GM15510 (cell line): Measurements from ENCODE around the gene PIM2.

ENCODE experiments used
- POLR2A ChIP-seq: IDR thresholded peaks from 3 replicates; pipeline ENCODE4 v1.6.1; 2011; ENCODE audit warnings: borderline replicate concordance; ENCODE audit not compliant: insufficient read length; ENCODE audit errors: extremely low read depth

PIM2 gene

DNA sequence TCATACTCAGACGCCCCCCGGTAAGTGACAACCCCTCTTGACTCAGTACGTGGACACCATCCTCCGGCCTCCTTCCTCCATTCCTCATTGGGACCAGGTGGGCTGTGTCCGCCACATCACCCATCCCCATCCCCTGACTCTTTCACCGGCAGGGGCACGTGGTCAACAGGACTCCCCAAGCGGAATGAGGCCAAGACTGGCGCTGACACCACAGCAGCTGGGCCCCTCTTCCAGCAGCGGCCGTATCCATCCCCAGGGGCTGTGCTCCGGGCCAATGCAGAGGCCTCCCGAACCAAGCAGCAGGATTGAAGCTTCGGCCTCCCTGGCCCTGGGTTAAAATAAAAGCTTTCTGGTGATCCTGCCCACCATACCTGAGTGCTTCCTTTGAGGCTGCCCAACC lies 16.0 kb downstream of the PIM2 start:
- no peak for TF ChIP-seq POLR2A

DNA sequence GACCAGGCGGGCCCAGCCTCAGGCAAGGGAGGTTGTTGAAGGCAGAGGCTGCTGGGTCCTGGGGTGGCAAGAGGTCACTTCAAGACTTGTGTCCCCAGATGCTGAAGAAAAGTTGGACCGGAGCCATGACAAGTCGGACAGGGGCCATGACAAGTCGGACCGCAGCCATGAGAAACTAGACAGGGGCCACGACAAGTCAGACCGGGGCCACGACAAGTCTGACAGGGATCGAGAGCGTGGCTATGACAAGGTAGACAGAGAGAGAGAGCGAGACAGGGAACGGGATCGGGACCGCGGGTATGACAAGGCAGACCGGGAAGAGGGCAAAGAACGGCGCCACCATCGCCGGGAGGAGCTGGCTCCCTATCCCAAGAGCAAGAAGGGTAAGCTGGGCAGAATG lies 16.7 kb downstream of the PIM2 start:
- TF ChIP-seq POLR2A: no peak

DNA sequence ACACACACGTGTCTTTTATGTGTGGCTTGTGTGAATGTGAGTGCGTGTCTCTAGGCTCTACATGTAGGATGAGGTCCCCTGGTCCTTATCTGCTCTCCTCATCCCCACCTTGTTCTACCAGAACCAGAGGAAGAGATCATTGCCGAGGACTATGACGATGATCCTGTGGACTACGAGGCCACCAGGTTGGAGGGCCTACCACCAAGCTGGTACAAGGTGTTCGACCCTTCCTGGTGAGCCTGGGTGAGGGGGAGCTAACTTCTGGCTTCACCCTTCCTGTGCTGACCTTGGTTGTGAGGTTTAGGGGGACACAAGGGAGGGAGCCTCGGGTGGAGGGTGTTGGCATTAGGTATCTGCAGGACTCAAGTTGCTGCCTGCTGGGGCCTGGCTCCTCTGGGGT lies 17.8 kb downstream of the PIM2 start:
- TF ChIP-seq POLR2A: no peak

DNA sequence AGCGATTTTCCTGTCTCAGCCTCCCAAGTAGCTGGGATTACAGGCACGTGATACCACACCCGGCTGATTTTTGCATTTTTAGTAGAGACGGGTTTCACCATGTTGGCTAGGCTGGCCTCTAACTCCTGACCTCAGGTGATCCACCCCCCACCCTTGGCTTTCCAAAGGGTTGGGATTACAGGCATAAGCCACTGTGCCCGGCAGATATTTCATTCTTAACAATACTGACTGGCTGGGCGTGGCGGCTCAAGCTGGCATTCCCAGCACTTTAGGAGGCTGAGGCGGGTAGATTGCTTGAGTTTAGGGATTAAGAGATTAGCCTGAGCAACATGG lies 19.8 kb downstream of the PIM2 start:
- TF ChIP-seq POLR2A: no peak

DNA sequence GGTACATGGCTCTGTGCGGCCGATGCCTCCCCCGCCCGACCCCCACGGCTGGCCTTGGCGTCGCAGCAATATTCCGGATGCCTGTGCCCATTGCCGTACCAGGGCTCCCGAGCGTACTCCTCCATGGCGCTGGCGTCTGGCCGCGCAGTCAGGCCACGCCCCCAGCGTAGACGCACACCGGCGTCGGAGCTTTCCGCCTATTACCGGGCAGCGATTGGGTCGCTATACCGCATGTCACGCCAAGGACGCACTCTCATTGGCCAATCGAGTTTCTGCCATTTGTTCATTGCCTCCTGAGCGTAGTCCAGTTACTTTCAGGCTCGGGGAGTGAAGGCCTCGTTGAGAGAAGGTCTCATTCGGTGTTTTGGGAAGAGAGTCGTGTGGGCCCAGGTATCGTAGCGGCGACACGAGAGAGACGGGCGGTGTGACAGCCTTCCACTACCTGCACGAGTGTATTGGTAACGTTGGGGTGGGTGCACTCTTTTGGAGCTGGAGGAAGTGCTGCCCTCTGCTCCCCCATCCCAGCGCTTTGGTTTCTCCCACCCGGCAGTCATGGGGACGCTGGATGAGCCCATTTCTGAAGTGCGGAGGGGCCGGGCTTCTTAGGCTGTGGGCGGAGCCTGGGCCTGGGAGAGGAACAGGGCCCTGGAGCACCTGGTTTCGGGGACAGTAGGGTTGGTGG lies 21.1 kb downstream of the PIM2 start, which contains the start of the genes PQBP1 and TIMM17B:
PQBP1 (plus strand) TSS at position 306 of the 682 bp plus-strand sequence. CDS start 580 bp downstream, outside the sequence.
TIMM17B (minus strand) TSS at position 144 of the 682 bp plus-strand sequence; CDS start at position 125, 19 bp downstream.
- peak; percentile 68 for TF ChIP-seq POLR2A

DNA sequence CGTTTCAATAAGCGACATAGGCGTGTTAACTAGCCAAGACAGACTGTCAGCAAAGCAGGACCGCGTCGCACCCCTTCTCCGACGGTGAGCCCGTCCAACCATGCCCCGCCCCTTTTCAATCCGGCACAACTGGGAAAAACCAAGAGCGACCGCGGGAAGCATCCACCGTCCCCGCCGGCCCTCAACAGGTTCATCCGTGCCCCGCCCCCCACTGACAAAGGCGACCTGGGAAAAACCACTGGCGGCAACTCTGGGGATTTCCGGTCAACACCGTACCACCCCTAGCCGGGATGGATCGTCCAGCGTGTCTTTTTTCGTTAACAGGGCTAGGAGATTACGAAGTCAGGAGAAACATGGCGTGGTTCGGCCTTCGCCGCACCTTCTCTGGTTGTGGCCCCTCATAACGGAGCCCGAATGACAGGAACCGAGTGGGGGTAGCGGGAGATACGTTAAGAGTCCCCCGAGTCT lies 21.6 kb downstream of the PIM2 start:
- TF ChIP-seq POLR2A: no peak

DNA sequence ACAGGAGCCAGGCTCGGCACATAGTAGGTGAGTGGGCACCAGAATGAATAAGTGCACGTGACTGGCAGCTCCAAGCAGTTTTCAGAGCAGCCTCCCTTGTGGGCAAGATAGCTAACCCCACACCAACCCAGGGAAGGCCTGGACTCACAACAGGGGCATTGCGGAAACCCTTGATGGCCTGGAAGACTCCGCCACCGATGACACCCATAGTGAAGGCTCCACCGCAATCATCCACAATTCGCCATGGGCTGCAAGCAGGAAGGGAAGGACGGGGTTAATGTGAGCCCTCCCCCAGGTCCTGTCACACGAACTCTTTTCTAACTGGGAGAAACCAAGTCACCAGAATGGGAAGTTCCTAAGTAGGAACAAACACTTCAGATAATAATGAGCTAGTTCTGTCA lies 22.2 kb downstream of the PIM2 start:
- no peak for TF ChIP-seq POLR2A

DNA sequence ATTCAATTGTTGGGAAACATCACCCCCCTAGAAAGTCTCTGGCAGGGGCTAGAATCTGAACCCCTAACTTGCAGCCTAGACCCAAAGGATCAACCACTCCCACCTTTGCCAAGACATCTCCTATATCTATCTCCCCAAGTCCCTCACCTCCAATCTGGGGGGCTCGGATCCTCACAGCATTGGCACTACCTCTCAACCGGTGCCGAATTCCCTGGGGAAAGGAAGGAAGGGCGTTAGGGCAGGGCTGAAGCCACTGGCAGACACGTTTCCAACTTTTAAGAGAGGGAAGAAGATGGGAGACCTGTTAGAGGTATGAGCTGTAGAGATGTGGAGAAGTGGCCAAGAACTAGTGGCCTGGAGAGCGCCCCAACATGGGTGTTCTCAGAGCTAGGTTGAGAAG lies 23.9 kb downstream of the PIM2 start:
- TF ChIP-seq POLR2A: no peak

DNA sequence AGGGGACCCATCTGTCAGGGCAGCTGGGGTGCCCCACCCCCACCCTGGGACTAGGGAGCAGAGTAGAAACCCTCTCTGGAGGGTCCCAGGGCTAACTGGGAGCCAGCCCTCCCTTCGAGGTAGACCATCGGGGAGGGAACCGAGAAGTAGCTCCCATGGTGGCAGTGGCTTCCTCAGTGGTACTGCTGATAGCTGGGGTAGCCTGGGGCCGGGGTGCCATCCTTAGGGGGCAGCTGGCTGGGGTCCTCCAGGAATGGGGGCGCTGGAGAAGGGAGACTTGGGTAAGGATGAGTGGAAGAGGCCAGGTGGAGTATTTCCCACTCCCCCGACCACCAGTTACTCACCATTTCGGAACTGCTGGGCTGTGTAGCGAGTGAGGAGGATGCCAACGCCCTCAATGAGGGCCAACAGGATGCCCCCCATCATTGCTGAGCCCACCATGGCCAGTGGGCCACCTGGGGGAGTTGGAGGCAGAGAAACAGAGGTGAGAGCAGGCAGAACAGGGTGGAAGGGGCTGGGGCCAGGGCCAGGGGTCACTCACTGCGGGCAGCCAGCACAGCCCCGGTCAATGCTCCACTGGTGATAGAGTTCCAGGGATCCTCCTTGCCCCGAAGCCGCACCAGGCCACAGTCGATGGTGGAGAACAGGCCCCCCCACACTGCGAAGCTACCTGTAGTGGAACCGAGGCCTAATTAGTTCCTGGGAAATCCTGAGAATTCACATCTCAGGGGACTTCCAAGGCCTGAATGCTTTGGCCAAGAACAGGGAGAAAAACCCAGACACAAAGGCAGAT lies 25.1 kb downstream of the PIM2 start:
- TF ChIP-seq POLR2A: no peak

DNA sequence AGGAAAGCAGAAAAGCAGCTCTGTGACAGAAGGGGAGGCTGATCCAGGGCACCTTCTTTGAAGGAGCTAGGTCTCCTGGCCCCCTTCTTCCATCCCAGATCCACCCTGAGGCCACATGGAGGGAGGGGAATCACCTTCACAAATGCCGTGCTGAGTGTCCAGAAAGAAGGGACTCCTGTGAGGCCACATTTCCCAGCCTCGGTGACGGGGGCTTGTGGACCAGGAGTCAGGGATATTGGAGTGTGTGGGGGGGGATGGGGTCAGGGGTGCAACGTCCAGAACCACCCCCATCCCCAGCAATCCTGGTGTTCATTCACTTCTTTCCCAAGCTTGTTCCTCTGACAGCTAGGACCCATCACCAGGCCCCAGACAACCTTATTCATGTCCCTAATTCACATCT lies 25.9 kb downstream of the PIM2 start:
- no peak for TF ChIP-seq POLR2A

DNA sequence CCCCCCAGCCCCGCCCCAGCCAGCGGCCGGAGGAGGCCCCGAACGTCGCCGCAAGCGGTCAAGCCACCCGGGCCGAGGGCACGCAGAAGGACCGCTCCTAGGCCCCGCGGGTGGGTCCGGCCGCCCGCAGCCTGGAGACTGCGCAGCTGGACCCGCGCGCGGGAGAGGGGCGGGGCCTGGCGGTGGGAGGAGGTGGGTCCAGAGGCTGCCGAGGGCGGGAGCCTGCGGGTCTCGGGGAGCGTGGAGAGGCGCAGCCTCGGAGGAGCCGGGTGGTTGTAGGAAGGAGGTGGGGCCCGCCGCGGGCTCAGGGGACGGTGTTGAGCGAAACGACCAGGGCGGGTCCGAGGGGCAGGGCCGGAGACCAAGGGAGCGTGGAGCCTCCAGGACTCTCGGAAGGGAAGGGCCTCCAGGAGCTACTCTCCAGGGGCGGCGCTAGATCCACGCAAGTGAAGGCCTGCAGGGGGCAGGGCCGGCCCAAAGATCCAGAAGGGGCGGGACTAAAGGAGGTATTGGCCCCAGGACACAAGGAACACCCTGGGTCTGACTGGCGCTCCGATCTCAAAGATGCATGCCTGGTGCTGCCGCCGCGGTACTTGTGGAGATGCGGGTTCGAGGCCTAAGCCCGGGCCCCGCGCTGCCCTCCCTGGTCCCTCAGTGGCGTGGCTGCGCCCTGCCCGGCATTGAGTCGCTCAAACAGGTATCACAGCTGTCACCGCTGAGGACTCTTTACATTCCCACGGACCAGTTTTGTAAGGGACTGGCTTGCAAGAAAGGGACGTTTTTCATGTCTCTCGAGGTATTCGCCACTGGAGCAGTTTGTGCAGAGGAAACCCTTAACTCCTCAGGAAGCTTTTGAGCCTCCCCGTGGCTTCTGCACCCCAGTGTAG lies 27.2 kb downstream of the PIM2 start:
- no peak for TF ChIP-seq POLR2A

DNA sequence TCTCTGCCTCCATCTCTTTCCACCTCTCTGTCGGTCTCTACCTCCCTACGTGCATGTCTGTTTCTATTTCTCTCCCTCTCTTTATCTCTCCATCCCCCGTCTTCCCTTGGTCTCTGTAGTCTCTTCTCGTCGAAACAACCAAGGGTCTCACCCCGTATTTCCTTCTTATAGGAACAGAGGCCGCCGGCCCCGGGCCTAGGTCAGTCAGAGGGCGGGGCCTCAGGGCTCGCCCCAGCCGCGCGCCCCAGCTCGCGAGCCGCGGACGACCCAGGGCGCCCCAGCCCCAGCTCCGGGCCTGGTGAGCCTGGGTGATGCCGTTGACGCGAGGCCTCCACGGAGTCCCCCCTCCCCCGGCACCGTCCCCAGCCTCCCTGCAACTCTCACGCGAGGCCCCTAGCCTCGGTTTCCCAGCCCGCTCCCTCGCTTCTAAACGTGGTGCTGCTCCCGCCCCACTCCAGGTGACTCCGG lies 27.9 kb downstream of the PIM2 start:
- no peak for TF ChIP-seq POLR2A

DNA sequence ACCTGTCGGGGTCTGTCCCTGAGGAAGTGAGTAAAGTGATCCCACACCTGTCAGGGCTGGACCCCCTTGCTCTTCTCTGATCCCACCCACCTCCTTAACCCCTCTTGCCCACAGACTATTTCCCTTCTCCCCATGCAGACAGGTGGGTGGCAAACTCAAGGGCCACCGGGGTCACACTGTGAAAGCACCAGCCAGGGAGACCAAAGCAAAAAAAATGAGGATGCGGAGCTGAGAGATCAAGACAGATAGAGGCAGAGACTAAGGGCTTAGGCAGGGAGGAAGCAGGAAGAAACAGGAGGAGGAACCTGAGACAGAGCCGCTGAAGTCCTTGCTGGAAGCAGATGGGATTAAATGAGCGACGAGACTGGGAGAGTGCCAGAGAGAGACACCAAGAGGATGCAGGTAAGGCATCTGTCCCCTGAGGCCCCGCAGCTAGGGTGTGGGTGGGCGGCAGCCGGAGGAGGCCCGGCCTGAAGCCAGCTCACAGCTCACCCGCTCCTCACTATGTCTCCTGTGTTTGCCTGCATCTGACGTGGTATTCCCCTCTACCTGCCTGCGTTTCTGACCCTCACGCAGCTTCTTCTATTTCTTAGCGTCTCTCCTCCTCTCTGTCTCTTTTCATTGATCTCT lies 28.4 kb downstream of the PIM2 start:
- TF ChIP-seq POLR2A: no peak

DNA sequence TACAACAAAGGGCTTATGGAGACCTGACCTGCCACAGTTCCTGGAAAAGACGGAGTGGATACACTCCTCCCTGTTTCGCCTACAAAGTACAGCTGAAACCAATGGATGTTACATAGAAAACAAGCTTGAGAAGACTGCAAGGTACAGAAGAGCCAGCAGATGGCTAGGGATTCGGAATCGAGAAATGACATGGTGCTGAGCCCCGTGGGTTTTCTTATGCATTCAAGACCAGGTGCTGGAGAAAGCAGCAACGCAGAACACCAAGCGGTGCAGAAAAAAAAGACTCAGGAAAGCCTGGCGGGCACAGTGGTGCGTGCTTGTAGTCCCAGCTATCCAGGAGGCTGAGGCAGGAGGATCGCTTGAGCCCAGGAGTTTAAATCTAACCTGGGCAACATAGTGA lies 35.1 kb downstream of the PIM2 start:
- TF ChIP-seq POLR2A: no peak
